HG02852 (cell line): ENCODE results near the gene GADD45B.

ENCODE experiments used
- ATAC-seq: cut with Tn5 transposase; IDR thresholded peaks from one replicate; pipeline ENCODE4 v1.9.1; 2021; ENCODE audit warnings: mild to moderate bottlenecking, moderate library complexity; ENCODE audit not compliant: unreplicated experiment

Gene GADD45B

GRCh38 chr19:2475702-2476450 lies at the start of gene GADD45B:
Gene GADD45B, plus strand, starts transcription at chr19:2476127. Its CDS starts 232 bp downstream, at chr19:2476359.
- ATAC-seq, result peak; percentile 43

- peak; percentile 31 for ATAC-seq
These were observed 49.1 kb upstream of the GADD45B start for GRCh38 chr19:2426611-2427428.

GRCh38 chr19:2427429-2428320 lies 48.3 kb upstream of the GADD45B start, which contains the start of gene TIMM13:
Gene TIMM13, minus strand, starts transcription at chr19:2427586. Its CDS starts 53 bp downstream, at chr19:2427533.
- peak; percentile 76 for ATAC-seq

- ATAC-seq, result no peak
These were observed 47.6 kb upstream of the GADD45B start for GRCh38 chr19:2428321-2428690.

GRCh38 chr19:2428756-2429711 lies 46.9 kb upstream of the GADD45B start:
- ATAC-seq, result no peak

GRCh38 chr19:2429917-2430535 lies 45.9 kb upstream of the GADD45B start:
- no peak for ATAC-seq

- no peak for ATAC-seq
These were observed 44.4 kb upstream of the GADD45B start for GRCh38 chr19:2431318-2432055.

- ATAC-seq, result no peak
These were observed 43.6 kb upstream of the GADD45B start for GRCh38 chr19:2432131-2432848.

GRCh38 chr19:2433854-2434253 lies 42.1 kb upstream of the GADD45B start:
- ATAC-seq, result no peak

- no peak for ATAC-seq
These were observed 41.7 kb upstream of the GADD45B start for GRCh38 chr19:2434267-2434666.

GRCh38 chr19:2434721-2435265 lies 41.1 kb upstream of the GADD45B start:
- no peak for ATAC-seq

- ATAC-seq, result no peak
These were observed 39.5 kb upstream of the GADD45B start for GRCh38 chr19:2436384-2436783.

- no peak for ATAC-seq
These were observed 39.0 kb upstream of the GADD45B start for GRCh38 chr19:2436926-2437325.

- no peak for ATAC-seq
These were observed 37.7 kb upstream of the GADD45B start for GRCh38 chr19:2438178-2438577.

GRCh38 chr19:2440515-2440914 lies 35.4 kb upstream of the GADD45B start:
- no peak for ATAC-seq

- no peak for ATAC-seq
These were observed 34.7 kb upstream of the GADD45B start for GRCh38 chr19:2441096-2441752.

GRCh38 chr19:2443116-2443784 lies 32.7 kb upstream of the GADD45B start:
- no peak for ATAC-seq
